Motor neuron (in vitro differentiated cells): Measurements from ENCODE around the gene TIMM23B. TPM values are rescaled to one million over a fixed set of nuclear protein-coding genes. Genes with fewer than 3 reads are reported as not detected.
A peak's percentile ranks its signal among the peaks of the same experiment; 100 is the strongest.
"Not testable (repeated sequence)": the region's sequence is repeated elsewhere in the genome, so short reads cannot be mapped to it uniquely, and the experiment has no call there.

Experiments used
- ATAC-seq, 8 experiments: fragments of 200-7000 bp; cut with Tn5 transposase; replicated peaks in 6 of 8; 2 replicates each; pipeline ENCODE4 v1.8.0; 2021; ENCODE audit warnings: mild to moderate bottlenecking in 8 of 8, moderate library complexity in 8 of 8
- H3K27ac ChIP-seq, 2 donors: fragments of 250-450 bp; sonication (Bioruptor Pico); 2 replicates each; pipeline ENCODE4 v1.9.0; 2021; ENCODE audit warnings: antibody characterized with exemption in 2 of 2, mild to moderate bottlenecking in 2 of 2, moderate library complexity in 1 of 2
- H3K4me1 ChIP-seq, 2 donors: fragments of 250-450 bp; sonication (Bioruptor Pico); replicated peaks in 1 of 2; 2 replicates each; pipeline ENCODE4 v1.6.1; 2021; ENCODE audit warnings: antibody characterized with exemption in 2 of 2, mild to moderate bottlenecking in 2 of 2, moderate library complexity in 1 of 2
- H3K4me3 ChIP-seq, 5 donors: fragments of 250-450 bp; sonication (Bioruptor Pico); 2 replicates each; pipeline ENCODE4 v1.9.0; 2021; ENCODE audit warnings: antibody characterized with exemption in 5 of 5, mild to moderate bottlenecking in 5 of 5, moderate library complexity in 4 of 5
- WGBS, 10 experiments: fragments of 450-650 bp; shearing (Covaris generic); methylation state at CpG; one replicate each; pipeline ENCODE4 v1.0.0; 2022; 5-methylcytosine and 5-hydroxymethylcytosine counted together
- in situ Hi-C, 9 experiments: fragments of 400-800 bp; cut with MboI; loops; one replicate each; pipeline ENCODE4 v1.15.0; 2021; ENCODE audit warnings: low sequenced_read_pairs in 9 of 9, low pct_unique_long_range_greater_than_20kb in 2 of 9; ENCODE audit not compliant: unreplicated experiment in 9 of 9
- total RNA-seq, 8 experiments: library from RNA; unstranded; fragments of 300-600 nt; gene quantifications; 2 replicates each; pipeline versions ENCODE4 v1.2.3 to v1.2.4, GENCODE V29; 2022

TIMM23B gene
- total RNA-seq, 8 experiments from 2014 or later: 11.1 to 37.6 (median 18.2) TPM

- in situ Hi-C loops: not testable (repeated sequence)
- Histone ChIP-seq H3K4me1 (peaks cover 6 to 13% of the 10 kb centered on the region in 2 donors), H3K4me3 (peak overlapping the region; percentile 52 to 85 (median 70)), H3K27ac (peak overlapping the region; percentile 68 to 78)
- ATAC-seq: peak; percentile 7 to 45 (median 22)
- WGBS, 10 experiments: 0 to 2% (median 0%) methylated on average over 1 to 7 of the region's 12 CpGs; no CpG with 5 or more reads in 3 of the 10 experiments
These were observed 469 bp downstream of the TIMM23B start for GRCh38 chr10:49942339-49942705.

DNA sequence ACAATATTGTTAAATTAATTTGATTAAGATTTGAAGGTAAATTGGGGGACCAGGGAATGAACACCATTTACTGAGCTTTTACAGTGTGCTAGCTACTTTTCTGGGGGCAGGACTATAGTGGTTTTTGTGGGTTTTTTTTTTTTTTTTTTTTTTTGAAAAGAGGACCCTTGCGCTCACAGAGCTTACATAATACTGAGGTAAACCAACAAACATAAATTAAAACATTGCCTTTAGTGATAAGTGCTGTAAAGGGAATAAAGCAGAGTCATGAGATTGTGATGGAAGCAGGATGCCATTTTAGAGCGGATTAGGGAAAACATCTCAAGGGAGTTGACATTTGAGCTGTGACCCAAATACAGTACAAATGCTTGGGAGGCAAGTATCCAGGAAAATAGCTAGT is 1.8 kb downstream of the TIMM23B start:
- ATAC-seq, in situ Hi-C loops, H3K4me3 ChIP-seq, H3K27ac ChIP-seq: not testable (repeated sequence)
- peaks cover 6 to 13% of the 10 kb centered on the region in 2 donors for H3K4me1 ChIP-seq
- WGBS, 10 experiments: 80 to 100% (median 100%) methylated on average over 1 to 2 of the region's 2 CpGs; no CpG with 5 or more reads in 1 of the 10 experiments

GRCh38 chr10:49948142-49948541 is 6.3 kb downstream of the TIMM23B start:
- H3K4me3 ChIP-seq, in situ Hi-C loops, ATAC-seq, H3K4me1 ChIP-seq, H3K27ac ChIP-seq: not testable (repeated sequence)
- 80 to 100% methylated on average over 1 of the region's 2 CpGs; no CpG with 5 or more reads in 8 of the 10 experiments for WGBS, 10 experiments

DNA sequence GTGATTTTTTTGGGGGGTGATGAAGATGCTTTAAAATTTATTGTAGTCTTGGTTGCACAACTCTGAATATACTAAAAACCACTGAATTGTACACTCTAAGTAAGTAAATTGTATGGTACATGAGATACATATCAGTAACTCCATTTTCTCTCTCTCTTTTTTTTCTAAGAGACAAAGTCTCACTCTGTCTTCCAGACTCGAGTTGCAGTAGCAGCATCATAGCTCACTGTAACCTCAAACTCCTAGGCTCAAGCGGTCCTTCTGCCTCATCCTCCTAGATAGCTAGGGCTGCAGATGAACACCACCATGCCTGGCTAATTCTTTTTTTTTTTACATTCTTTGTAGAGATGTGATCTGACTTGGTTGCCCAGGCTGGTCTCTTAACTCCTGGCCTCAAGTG is 6.9 kb downstream of the TIMM23B start:
- 100% methylated on average over 1 to 2 of the region's 2 CpGs; no CpG with 5 or more reads in 6 of the 10 experiments for WGBS, 10 experiments
- H3K4me3 ChIP-seq, H3K27ac ChIP-seq, in situ Hi-C loops, H3K4me1 ChIP-seq, ATAC-seq: not testable (repeated sequence)

GRCh38 chr10:49952006-49952405 is 10.2 kb downstream of the TIMM23B start:
- in situ Hi-C loops, H3K4me3 ChIP-seq, ATAC-seq, H3K4me1 ChIP-seq, H3K27ac ChIP-seq: not testable (repeated sequence)
- 67 to 100% (median 76%) methylated on average over 1 to 3 of the region's 3 CpGs; no CpG with 5 or more reads in 6 of the 10 experiments for WGBS, 10 experiments

- ATAC-seq, in situ Hi-C loops: not testable (repeated sequence)
- WGBS, 10 experiments: 100% methylated on average over 1 of the region's 3 CpGs; no CpG with 5 or more reads in 9 of the 10 experiments
These were observed 11.3 kb downstream of the TIMM23B start for GRCh38 chr10:49953122-49953521.

DNA sequence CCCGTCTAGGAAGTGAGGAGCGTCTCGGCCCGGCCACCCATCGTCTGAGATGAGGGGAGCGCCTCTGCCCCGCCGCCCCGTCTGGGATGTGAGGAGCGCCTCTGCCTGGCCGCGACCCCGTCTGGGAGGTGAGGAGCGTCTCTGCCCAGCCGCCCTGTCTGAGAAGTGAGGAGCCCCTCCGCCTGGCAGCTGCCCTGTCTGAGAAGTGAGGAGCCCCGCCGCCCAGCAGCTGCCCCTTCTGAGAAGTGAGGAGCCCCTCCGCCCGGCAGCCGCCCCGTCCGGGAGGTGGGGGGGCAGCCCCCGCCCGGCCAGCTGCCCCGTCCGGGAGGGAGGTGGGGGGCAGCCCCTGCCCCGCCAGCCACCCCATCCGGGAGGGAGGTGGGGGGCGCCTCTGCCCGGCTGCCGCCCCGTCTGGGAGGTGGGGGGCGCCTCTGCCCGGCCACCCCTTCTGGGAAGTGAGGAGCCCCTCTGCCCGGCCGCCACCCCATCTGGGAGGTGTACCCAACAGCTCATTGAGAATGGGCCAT is 28.5 kb downstream of the TIMM23B start:
- H3K4me1 ChIP-seq, in situ Hi-C loops, H3K27ac ChIP-seq, H3K4me3 ChIP-seq, ATAC-seq: not testable (repeated sequence)
- no CpG with 5 or more reads among the region's 37 CpGs for WGBS, 10 experiments

More at GRCh38 chr10:49953122-49953521, 11.3 kb downstream of the TIMM23B start:
- H3K4me3 ChIP-seq, H3K27ac ChIP-seq, H3K4me1 ChIP-seq: not testable (repeated sequence)

DNA sequence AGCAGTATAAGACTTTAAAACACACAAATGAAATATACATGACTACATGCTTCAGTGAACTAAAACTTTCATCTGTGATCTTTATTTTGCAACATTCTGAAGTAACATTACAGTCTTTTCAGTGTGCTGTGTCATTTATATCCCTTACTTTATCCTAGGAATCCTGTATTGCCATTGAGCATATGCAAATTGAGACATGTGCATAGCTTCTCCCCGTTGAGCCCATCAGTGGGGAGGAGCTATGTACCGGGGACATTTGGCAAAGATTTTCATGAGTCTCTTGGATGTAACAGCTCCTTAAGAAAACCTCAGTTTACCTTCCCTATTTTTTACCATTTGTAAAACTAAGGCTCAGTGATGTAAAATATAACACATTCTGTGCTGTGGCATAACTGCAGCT is 29.6 kb downstream of the TIMM23B start:
- ATAC-seq: peak in 3 of 8 experiments; percentile 89 to 98 (median 97)
- no CpG with 5 or more reads among the region's 2 CpGs for whole genome bisulfite sequencing, 10 experiments

GRCh38 chr10:49972094-49972493 is 30.2 kb downstream of the TIMM23B start:
- ATAC-seq, H3K27ac ChIP-seq, in situ Hi-C loops, H3K4me3 ChIP-seq, H3K4me1 ChIP-seq: not testable (repeated sequence)
- WGBS, 10 experiments: no CpG with 5 or more reads among the region's 3 CpGs

More for the DNA sequence above, 29.6 kb downstream of the TIMM23B start:
- H3K4me1 ChIP-seq, in situ Hi-C loops, H3K27ac ChIP-seq, H3K4me3 ChIP-seq: not testable (repeated sequence)

- 100% methylated on average over 2 of the region's 3 CpGs; no CpG with 5 or more reads in 9 of the 10 experiments for WGBS, 10 experiments
- H3K27ac ChIP-seq, H3K4me1 ChIP-seq, in situ Hi-C loops, H3K4me3 ChIP-seq, ATAC-seq: not testable (repeated sequence)
These were observed 35.9 kb downstream of the TIMM23B start for GRCh38 chr10:49977756-49978155.

DNA sequence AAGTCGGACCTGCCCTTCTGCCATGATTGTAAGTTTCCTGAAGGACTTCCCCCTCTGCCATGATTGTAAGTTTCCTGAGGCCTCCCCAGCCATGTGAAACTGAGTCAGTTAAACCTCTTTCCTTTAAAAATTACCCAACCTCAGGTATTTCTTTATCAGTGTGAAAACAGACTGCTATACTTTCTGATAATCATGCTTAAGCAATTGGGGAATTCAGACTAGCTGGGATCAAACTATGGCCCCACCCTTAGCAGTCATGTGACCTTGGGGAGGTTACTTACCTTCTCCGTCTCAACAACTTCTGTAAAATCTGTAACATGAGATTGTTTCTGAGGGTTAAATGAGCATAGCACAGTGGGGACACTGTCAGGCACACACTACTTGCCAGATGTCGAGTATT is 45.4 kb downstream of the TIMM23B start:
- H3K27ac ChIP-seq, H3K4me1 ChIP-seq, in situ Hi-C loops, H3K4me3 ChIP-seq, ATAC-seq: not testable (repeated sequence)
- WGBS, 10 experiments: 100% methylated on average over 1 of the region's 3 CpGs; no CpG with 5 or more reads in 9 of the 10 experiments

GRCh38 chr10:49988376-49988775 is 46.5 kb downstream of the TIMM23B start, which contains the start of gene AGAP6:
Gene AGAP6 (plus strand): TSS chr10:49988406. CDS start chr10:49988716, 310 bp downstream.
- H3K4me3 ChIP-seq, H3K27ac ChIP-seq, ATAC-seq, H3K4me1 ChIP-seq, in situ Hi-C loops: not testable (repeated sequence)
- WGBS, 10 experiments: no CpG with 5 or more reads among the region's 18 CpGs

DNA sequence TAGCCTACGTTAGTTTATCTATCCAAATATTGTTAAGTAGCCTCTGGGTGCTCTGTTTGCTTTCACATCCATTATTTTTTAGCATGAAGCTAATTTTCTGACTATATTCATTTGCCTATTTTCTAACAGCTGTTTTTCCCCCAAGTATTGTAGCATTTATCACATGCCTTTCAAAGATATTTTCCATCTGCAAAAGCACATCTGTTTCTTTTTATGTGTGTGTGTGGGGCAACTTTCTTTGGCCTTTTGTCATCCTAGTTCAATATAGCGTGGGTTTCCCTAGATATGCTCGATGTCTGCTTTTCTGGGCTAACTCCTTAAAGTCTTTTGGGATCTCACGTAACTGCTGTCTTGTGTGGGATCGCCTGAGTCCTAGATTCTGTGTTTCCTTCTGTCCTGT is 53.5 kb downstream of the TIMM23B start:
- WGBS, 10 experiments: no CpG with 5 or more reads among the region's 5 CpGs
- in situ Hi-C loops, ATAC-seq, H3K27ac ChIP-seq, H3K4me3 ChIP-seq, H3K4me1 ChIP-seq: not testable (repeated sequence)

GRCh38 chr10:50014024-50014423 is 72.2 kb downstream of the TIMM23B start:
- in situ Hi-C loops, ATAC-seq, H3K4me1 ChIP-seq, H3K27ac ChIP-seq, H3K4me3 ChIP-seq: not testable (repeated sequence)
- no CpG with 5 or more reads among the region's 7 CpGs for WGBS, 10 experiments
